ENCODE measurements around the gene CABP5. TPM values are rescaled to one million over a fixed set of nuclear protein-coding genes. Genes with fewer than 3 reads are reported as not detected.
"Not testable (repeated sequence)": the region's sequence is repeated elsewhere in the genome, so short reads cannot be mapped to it uniquely, and the experiment has no call there.

CABP5 gene
- total and polyA plus RNA-seq, 2 experiments from 2014 or later = not detected

DNA sequence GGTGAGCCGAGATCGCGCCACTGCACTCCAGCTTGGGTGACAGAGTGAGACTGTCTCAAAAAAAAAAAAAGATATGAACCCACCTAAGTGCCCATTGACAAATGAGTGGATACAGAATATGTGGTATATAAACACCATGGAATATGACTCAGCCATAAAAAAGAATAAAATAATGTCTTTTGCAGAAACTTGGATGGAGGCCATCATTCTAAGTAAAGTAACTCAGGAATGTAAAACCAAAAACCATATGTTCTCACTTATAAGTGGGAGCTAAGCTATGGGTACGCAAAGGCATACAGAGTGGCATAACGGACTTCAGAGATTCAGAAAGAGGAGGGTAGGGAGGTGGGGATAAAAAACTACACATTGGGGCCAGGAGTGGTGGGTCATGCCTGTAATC, 37.2 kb upstream of the CABP5 start (continued):
- TF ChIP-seq ZNF462 (CRISPR knock-in tag; IDR thresholded peaks at IDR 0.05) (no peak), EZH2phosphoT487 (IDR thresholded peaks at IDR 0.05; ENCODE audit: unreplicated experiment) (no peak), STAT1 (IDR thresholded peaks at IDR 0.05; ENCODE audit: unreplicated experiment) (no peak), NANOG (IDR thresholded peaks at IDR 0.05; ENCODE audit: borderline replicate concordance) (no peak), JUNB (IDR thresholded peaks at IDR 0.05; ENCODE audit: unreplicated experiment) (no peak), ZNF114 (CRISPR knock-in tag; IDR thresholded peaks at IDR 0.05) (no peak), ZNF331 (CRISPR knock-in tag; IDR thresholded peaks at IDR 0.05; ENCODE audit: low read depth) (no peak), CREB1 (CRISPR knock-in tag; IDR thresholded peaks at IDR 0.05; ENCODE audit: low read depth) (no peak)
- TF ChIP-seq, protein P1, sequence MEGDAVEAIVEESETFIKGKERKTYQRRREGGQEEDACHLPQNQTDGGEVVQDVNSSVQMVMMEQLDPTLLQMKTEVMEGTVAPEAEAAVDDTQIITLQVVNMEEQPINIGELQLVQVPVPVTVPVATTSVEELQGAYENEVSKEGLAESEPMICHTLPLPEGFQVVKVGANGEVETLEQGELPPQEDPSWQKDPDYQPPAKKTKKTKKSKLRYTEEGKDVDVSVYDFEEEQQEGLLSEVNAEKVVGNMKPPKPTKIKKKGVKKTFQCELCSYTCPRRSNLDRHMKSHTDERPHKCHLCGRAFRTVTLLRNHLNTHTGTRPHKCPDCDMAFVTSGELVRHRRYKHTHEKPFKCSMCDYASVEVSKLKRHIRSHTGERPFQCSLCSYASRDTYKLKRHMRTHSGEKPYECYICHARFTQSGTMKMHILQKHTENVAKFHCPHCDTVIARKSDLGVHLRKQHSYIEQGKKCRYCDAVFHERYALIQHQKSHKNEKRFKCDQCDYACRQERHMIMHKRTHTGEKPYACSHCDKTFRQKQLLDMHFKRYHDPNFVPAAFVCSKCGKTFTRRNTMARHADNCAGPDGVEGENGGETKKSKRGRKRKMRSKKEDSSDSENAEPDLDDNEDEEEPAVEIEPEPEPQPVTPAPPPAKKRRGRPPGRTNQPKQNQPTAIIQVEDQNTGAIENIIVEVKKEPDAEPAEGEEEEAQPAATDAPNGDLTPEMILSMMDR (conservative IDR thresholded peaks at IDR 0.05; ENCODE audit: low read depth in 2 of 2) = no peak

- not testable (repeated sequence) for H3K27ac Mint-ChIP-seq; H3F3A ChIP-seq (replicated peaks; ENCODE audit: low read depth); H3K36me3 Mint-ChIP-seq (ENCODE audit: low read depth); ATAC-seq; H3K27me3 Mint-ChIP-seq (ENCODE audit: insufficient read depth, low read depth, poor library complexity); H3K4me3 Mint-ChIP-seq; H3K36me3 ChIP-seq (ENCODE audit: insufficient read depth); H3K79me2 ChIP-seq (replicated peaks; ENCODE audit: insufficient read depth); H3K4me2 ChIP-seq; H3K4me1 ChIP-seq (ENCODE audit: insufficient read depth); H3K4me1 Mint-ChIP-seq; H3K4me3 ChIP-seq; H3K27me3 ChIP-seq (ENCODE audit: insufficient read depth); DNase-seq (ENCODE audit: low spot score); H3K27ac ChIP-seq (ENCODE audit: low read depth); H4K20me1 ChIP-seq (replicated peaks; ENCODE audit: insufficient read depth); H3K9me3 Mint-ChIP-seq; H2AFZ ChIP-seq; H3K9me2 ChIP-seq (ENCODE audit: insufficient read depth)
Measured at GRCh38 chr19:48070177-48070769, 26.4 kb upstream of the CABP5 start.

Measured in GM23338 (cell line).